CD4-positive, alpha-beta T cell treated with Interleukin-17A for 4 hours (primary cell): ENCODE results near the gene NSD2.
"Not testable (repeated sequence)": the region's sequence is repeated elsewhere in the genome, so short reads cannot be mapped to it uniquely, and the experiment has no call there.

Experiments used
- DNase-seq: peaks from one replicate; pipeline ENCODE4 v3.0.0-alpha.2; 2020; ENCODE audit warnings: mixed read lengths

Gene NSD2

GRCh38 chr4:1870578-1871443 is at the start of gene NSD2:
NSD2 (plus strand) TSS chr4:1871393; CDS start chr4:1900655, 29,262 bp downstream.
- DNase-seq = peak; percentile 91

DNA sequence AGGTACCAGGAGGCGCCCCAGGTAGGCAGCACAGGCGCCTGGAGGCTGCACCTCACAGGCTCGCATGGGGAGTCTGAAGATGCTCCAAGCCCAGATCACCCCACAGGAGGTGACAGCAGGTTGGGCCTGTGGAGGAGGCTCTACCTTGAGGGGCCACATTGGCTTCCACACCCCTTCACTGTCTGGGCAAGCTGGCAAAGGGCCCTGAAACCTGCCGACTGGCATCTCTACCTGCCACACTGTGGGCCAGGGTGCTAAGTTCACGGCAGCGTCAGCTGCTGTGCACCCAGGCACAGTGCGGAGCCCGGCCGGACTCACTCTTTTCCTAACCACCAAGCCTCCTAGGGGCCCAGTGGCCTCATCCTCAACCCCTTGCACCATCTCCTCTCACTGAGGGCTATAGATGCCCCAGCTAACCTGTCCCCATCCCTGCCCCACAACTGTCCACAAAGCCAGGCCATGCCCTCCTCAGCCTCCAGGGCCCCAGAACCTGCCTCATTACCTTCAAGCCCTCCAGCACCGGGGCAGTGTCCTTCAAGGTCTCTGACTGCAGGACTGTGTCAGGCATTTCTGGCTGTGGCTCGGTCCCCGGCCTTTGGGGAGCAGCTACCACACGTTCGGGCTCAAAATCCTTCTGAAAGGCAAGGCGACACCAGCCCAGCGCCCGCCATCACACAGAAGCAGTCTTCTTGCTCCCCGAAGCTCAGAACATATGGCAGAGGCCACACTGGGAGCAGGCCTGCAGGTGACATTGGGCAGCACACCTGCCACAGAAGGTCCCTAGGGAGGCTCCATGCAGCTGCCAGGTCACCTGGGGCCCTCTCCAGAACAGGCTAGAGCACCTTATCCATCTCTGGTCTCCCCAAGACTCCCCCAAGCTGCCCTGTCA is 49.3 kb upstream of the NSD2 start:
- no peak for DNase-seq

GRCh38 chr4:1822568-1823544 is 48.3 kb upstream of the NSD2 start:
- DNase-seq = no peak

DNA sequence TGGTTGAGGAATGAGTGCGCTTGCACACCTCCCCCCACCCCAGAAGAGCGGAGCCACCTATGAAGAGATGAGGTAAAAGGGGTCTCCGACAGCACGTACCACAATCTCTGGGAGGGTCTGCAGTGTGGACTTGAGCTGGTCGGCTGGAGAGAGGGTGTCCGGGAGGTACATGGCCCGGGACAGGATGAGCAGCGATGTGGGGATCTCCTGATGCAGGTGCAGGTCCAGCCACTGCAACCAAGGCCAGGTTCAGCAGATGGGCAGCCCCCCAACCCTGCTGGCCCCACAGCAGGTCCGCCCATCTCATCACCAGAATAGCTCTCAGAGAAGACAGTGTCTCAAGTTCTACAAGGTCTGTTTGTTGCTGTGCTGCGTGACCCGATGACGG is 47.7 kb upstream of the NSD2 start:
- no peak for DNase-seq

DNA sequence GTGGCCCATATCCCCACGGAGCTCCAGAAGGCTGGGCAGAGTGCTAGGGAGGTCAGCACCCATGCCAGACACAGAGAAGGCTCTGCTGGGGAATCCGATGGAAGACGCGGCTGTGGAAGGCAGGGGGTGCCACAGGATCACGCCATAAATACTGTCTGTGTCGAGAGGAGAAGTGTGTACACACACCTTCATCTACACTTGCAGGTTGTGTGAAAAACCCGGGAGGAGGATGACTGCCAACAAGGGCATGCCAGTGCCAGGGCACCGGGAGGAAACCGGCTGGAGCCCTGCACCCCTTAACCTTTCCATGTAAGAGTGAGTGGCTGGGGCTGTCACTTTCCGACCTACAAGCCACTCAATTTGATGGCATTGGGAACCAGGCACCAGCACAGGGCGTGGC is 46.4 kb upstream of the NSD2 start:
- DNase-seq = no peak

GRCh38 chr4:1825326-1825725 is 45.9 kb upstream of the NSD2 start:
- no peak for DNase-seq

DNA sequence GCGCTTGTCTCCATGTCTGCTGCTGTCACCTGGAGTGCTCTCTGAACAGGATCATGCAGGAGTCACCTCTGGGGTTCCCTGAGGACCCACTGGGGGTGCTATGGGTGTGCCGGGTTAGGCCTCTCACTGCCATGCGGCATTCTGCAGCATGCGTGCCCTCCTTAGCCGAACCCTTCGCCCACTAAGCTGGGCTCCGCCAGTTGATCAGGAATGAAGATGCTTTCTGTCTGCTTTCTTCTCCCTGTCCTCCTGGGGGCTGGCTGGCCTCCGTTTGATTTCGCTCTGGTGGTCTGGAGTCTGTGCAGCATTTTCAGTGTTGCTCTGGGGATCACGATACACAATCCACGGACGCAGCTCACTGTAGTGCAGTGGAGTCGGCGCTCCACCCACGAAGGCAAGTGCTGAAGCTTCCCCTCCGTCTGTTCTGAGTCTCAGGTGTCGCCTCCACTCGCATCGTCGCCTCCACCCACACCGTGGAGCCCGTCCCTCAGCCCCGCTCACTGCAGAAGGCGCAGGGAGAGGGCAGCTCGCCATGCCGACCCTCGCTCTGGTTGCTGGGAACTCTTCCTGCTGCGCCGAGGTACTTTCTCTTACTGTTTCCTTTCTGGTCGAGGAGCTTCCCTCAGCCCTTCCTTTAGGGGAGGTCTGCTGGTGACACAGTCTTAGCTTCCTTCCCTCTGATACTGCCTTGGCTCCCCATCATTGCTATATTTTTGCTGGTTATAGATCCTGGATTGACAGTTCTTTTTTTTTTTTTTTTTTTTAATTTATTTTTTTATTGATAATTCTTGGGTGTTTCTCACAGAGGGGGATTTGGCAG is 44.5 kb upstream of the NSD2 start:
- DNase-seq = no peak

DNA sequence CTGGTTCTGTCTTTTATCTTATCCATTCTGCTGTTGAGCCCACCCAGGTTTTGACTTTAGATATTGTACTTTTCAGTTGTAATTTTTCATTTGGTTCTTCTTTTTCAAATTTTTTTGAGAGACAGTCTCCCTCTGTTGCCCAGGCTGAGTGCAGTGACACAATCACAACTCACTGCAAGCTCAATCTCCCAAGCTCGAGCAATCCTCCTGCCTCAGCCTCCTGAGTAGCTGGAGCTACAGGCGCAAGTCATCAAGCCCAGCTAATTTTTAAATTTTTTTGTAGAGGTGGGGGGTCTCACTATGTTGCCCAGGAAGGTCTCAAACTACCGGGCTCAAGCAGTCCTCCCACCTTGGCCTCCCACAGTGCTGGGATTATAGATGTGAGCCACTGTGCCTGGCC is 41.0 kb upstream of the NSD2 start:
- DNase-seq = no peak

DNA sequence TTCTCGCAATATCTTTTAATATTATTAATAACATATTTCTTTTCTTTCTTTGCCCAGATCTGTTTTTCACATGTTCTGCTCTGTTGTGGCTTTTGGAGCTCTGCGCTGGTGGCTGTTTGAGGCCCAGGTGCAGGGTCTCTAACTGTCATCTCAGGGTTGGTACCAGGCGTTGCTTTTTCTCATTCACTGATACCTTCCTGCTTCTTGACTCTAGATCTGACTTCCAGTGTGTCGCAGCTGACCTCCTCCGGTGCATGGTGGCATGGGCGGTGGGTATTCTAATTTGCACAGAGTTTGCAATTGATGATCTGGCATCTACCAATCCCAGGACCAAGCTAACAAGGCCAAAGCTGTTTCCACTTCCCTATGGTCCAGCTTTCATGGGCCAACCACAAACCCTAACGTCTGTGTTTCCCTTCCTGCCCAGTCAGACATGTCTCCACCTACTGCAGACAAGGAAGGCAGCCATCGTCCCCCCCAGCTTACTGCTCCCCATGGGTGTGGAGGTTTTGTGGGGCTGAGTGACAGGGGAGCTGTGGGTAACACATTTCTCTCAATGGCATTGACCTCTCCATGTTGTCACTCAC is 40.5 kb upstream of the NSD2 start:
- DNase-seq = no peak

- DNase-seq = no peak
Measured at GRCh38 chr4:1831331-1831730, 39.9 kb upstream of the NSD2 start.

GRCh38 chr4:1832690-1833089 is 38.5 kb upstream of the NSD2 start:
- DNase-seq = no peak

DNA sequence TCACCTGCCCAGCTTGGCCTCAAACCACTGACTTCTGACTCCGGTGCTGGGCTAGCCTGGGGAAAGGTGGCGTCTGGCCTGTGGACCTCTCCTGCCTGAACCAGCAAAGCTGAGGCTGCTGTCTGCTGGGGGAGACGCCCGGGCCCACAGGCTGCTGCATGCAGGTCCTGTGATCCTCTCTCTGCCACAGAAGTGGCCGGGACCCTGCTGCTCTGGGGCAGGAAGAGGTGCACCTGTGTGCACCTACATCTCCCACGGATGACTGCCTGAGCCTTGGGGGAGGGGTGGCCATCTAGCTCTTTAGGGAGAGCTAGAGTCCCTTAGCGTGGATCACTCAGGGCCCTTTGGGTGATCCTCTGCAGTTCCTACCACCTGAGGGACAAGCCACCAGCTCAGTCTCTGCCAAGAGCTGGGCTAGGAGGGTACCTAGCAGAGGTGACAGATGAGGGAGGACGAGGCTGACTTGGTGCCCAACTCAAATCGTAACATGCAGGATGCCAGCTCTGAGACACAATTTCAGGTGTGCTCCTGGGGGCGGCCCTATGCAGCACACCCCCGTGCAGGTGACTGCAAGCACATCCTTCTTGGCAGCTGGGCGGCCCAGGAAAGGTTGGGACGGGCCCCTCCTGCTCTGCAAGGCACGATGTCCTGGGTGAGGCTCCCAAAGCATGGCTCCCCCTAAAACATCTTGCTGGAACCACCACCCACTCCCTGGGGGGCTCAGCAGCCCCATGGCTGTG is 37.7 kb upstream of the NSD2 start:
- DNase-seq = no peak

DNA sequence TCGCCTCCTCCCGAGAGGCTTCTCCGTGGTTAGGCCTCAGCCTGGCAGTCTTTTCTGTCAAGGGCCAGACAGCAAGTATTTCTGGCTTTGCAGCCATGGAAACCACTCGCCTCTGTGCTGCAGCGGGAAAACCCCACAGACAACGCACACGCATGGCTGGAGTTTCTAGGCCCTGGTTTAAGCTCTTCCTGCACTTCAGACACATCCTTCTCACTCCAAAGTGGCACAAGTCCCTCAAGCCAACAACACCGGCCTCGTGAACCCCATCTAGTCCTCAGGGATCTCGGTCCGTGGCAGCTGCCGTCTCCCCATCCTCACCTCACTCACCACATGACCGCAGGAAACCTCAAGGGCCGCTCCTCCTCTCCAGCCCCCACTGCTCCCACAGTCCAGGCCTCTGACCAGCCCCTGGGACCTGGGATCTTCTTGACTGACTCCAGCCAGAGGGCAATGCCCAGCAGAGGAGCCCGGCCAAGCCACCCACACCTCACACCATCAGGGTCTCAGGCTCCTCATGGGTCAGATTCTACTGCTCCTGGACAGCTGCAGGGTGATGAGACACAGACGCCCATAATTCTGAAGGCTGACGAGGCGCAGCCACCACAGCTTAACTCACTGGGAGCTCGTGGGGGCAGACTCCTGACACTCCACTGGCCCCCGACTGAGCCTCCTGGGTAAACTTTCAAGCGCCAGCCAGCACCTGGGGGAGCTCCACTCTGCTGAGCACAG is 37.0 kb upstream of the NSD2 start:
- DNase-seq = no peak

- not testable (repeated sequence) for DNase-seq
Measured at GRCh38 chr4:1835836-1836235, 35.4 kb upstream of the NSD2 start.

DNA sequence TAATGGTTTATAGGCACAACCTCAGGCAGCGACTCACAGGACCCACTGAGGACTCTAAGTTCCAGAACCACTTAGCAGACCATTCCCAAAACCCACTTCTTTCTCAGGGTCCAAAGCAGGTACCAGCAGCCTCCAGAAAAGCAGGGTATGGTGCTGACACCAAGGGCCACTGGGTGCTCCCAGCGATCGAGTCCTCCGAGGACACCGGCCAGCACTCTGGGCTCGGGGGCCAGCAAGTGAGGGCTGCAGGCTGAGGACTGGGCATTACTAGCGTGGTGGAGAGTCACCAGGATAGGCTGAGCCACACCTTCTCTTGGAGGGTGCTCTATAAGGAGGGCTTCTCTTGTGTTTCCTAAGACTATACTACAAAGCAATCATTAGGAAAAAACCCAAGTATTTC is 34.5 kb upstream of the NSD2 start:
- no peak for DNase-seq

DNA sequence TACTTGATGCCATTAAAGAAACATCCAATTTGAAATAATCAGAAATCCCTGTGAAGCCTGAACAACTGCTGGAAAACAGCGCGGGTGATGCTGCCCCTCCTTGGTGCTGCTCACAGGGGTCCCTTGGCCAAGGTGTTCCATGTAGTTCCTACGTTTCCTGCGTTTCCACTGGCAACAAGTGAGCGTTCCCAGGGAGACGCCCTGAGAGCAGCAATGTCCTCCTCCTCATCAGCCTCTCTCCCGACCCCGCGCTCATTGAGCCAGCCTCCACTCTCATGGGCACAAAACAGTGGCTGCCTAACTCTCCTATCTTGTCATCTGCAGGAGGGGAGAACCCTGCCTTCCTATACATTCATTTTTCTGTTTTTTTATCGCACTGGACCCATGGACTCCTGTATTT is 34.1 kb upstream of the NSD2 start:
- DNase-seq = no peak

DNA sequence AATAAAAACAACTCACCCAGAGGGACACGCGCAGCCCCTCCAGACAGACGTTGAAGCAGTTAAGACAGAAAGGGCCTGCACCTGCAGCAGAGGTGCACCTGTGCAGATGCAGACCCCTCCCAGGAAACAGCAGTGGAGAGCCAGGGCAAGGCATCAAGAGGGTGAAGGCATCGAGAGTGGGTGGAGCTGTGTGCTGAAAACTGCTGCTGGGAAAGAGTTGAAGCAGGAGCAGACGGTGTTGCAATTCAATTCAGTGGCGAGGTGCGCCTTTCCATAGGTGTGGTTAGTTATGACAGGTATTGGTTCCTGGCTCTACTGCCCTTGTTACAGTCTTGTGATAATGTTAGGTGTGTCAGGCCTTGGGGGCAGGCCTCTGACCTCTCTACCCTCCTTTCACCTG is 31.9 kb upstream of the NSD2 start:
- DNase-seq = no peak

GRCh38 chr4:1841201-1841886 is 29.8 kb upstream of the NSD2 start:
- no peak for DNase-seq

GRCh38 chr4:1841887-1842210 is 29.3 kb upstream of the NSD2 start:
- DNase-seq = no peak
